Activated naive CD4-positive, alpha-beta T cell treated with anti-CD3 and anti-CD28 coated beads for 36 hours (primary cell): ENCODE measurements around the gene MYRF. TPM values are rescaled to one million over a fixed set of nuclear protein-coding genes. Genes with fewer than 3 reads are reported as not detected.

Experiments
- CTCF ChIA-PET: fragments of 350-600 bp; sonication (Branson Sonifier 250); formaldehyde crosslinking; loops from one replicate; lab custom pipeline; 2021; ENCODE audit warnings: antibody characterized with exemption; lab: Charles Lee
- DNase-seq: peaks from one replicate; pipeline ENCODE4 v3.0.0-alpha.2; 2020
- H3K27ac Mint-ChIP-seq: one replicate; pipeline ENCODE4 v1.8.0; 2021; ENCODE audit warnings: mild to moderate bottlenecking, mixed read lengths
- H3K27me3 Mint-ChIP-seq: one replicate; pipeline ENCODE4 v1.8.0; 2021; ENCODE audit warnings: low read depth, mixed read lengths
- H3K36me3 Mint-ChIP-seq: one replicate; pipeline ENCODE4 v1.8.0; 2021; ENCODE audit warnings: low read depth, mixed read lengths
- H3K4me1 Mint-ChIP-seq: one replicate; pipeline ENCODE4 v1.8.0; 2021; ENCODE audit warnings: low read depth, mixed read lengths
- H3K4me3 Mint-ChIP-seq: one replicate; pipeline ENCODE4 v1.8.0; 2021; ENCODE audit warnings: mild to moderate bottlenecking, moderate library complexity, mixed read lengths
- H3K9me3 Mint-ChIP-seq: one replicate; pipeline ENCODE4 v1.8.0; 2021; ENCODE audit warnings: mixed read lengths
- intact Hi-C: fragments of 100-400 bp; cut with micrococcal nuclease; formaldehyde crosslinking; loops from one replicate; pipeline ENCODE4 v1.15.1; 2023
- total RNA-seq, 2 experiments: library from RNA; stranded (reverse); gene quantifications; one replicate each; pipeline ENCODE4 v1.2.3, GENCODE V29; 2021

The MYRF gene
- total RNA-seq, 2 experiments from 2014 or later, result 0.27 to 0.48 TPM

DNA sequence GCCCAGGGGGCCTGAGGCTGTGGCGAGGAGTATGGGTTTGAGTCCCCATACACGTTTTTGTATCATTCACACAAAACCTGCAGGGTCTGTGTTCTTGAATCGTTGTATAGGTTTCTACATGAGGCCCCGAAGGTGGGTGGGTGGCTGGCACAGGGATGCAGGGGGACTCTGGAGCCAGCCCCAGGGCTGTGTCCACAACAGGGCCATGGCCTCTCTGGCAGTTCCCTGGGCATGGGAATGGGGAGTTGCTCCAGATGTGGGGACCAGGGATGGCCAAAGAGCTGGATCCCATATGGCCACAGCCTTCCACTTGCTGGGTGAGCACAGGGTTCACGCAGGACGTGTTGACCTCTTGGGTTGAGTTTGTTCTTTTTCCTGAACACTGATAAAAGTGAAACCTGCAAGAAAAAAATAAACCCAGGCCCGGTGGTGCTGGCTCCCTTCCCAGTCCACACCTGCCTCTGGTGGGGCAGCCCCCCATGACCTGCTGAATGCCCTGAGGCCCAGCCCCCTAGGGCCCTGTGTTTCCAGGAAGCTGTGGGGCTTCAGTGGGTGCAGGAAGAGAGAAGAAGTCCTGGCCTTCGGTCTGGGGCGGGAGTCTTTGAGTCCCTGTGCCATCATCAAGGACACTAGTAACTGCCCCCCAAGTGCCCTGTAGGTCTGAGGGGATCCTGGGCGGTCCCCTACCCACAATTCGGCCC, 16.1 kb downstream of the MYRF start:
- Mint-ChIP-seq H3K36me3 (no peaks in the 10 kb centered on the region), H3K9me3 (no peaks in the 10 kb centered on the region), H3K27ac (no peak overlapping the region), H3K4me3 (no peak overlapping the region), H3K4me1 (peaks cover 1% of the 10 kb centered on the region), H3K27me3 (no peaks in the 10 kb centered on the region)
- CTCF ChIA-PET, result interaction anchor here (1.1 kb wide), 1 partner anchor 29 kb away, joined by 3 read pairs; no protein-coding TSS in a partner anchor
- intact Hi-C loops, result no loop called here
- no peak for DNase-seq

DNA sequence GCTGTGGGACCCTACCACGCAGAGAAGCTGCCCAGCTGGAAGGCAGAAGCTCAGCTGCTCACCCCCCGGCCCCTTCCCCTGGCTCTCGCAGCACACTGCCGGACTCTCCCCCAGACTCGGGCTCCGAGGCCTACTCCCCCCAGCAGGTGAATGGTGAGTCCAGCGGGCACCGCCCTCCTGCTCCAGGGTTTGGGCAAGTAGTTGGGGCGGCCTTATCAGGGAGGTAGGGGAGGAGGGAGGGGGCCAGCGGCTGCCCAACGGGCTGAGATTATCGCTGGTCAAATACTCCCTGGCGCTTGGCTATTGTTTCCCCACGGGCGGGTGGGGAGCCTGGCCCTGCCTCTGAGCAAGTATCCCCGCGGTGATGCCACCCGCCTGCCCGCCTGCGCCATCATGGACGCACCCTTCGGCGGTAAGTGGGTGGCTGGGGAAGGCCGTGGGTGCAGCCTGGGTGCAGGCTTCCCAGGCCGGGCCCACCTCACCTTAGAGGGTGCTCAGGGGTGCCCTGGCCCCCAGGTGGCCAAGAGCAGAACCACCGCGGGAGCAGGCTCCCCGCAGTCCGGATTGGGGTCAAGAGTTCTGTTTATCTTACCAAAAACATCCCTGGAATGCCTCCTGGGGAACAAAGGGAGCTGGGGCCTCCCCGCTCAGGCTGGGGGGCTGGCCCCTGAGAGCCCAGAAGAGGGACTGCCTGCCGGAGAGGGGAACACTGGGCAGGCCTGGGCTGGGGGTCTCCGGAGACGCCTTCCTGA, 16.9 kb downstream of the MYRF start:
- CTCF ChIA-PET, result interaction anchor here (1.1 kb wide), 1 partner anchor 28 kb away, joined by 3 read pairs; no protein-coding TSS in a partner anchor
- no peaks in the 10 kb centered on the region for H3K27me3 Mint-ChIP-seq
- H3K27ac Mint-ChIP-seq, result no peak overlapping the region
- no peak overlapping the region for H3K4me3 Mint-ChIP-seq
- intact Hi-C loops, result no loop called here
- no peaks in the 10 kb centered on the region for H3K9me3 Mint-ChIP-seq
- no peaks in the 10 kb centered on the region for H3K36me3 Mint-ChIP-seq
- DNase-seq, result no peak
- peaks cover 1% of the 10 kb centered on the region for H3K4me1 Mint-ChIP-seq

DNA sequence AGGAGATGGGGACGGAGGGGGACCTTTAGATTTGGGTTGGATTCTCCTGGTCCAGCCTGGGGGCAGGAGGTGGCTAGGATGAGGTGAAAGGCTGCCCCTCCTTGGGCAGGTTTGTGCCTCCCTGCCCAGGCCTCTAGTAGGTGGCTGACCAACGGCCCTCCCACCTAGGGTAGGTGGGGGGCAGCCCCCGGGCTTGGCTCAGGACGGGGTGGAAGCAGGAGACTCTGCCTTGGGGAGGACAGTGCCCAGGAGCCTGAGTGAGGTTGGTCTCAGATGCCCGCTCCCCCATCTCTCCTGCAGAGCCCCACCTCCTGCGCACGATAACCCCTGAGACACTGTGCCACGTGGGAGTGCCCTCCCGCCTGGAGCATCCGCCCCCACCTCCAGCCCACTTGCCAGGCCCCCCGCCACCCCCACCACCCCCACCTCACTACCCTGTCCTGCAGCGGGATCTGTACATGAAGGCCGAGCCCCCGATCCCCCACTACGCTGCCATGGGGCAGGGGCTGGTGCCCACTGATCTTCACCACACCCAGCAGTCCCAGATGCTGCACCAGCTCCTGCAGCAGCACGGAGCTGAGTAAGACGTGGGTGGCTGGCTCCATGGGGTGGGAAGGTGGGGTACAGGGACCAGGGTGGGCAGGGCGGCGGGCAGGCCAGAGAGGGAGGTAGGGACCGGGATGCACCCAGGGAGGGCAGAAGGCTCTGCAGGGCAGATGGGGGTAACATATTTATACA, 17.7 kb downstream of the MYRF start:
- Mint-ChIP-seq H3K4me1 (peaks cover 1% of the 10 kb centered on the region), H3K27ac (no peak overlapping the region), H3K4me3 (no peak overlapping the region), H3K36me3 (no peaks in the 10 kb centered on the region), H3K9me3 (no peaks in the 10 kb centered on the region), H3K27me3 (no peaks in the 10 kb centered on the region)
- CTCF ChIA-PET, result no interaction called here
- no peak for DNase-seq
- intact Hi-C loops, result no loop called here

DNA sequence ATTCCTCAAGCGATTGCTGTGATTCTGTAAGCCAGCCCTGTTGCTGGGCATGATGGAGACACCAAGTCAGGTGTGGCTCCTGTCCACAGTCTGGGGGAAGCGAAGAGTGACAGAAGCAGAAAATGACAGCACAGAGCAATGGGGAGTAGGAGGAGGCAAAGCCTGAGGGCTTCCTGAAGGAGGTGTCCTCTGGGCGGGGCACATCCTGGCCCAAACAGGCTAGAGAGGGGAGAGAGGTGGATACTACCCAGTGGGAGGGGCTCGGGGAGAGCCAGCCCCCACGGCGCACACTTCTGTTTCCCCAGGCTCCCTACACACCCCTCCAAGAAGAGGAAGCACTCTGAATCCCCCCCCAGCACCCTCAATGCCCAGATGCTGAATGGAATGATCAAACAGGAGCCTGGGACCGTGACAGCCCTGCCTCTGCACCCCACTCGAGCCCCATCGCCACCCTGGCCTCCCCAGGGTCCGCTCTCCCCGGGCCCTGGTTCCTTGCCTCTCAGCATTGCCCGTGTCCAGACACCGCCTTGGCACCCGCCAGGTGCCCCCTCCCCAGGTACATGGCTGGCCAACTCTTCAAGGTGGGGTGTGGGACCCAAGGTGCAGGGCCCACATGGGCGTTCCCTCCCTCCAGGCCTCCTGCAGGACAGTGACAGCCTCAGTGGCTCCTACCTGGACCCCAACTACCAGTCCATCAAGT, 18.9 kb downstream of the MYRF start:
- no peak overlapping the region for H3K27ac Mint-ChIP-seq
- DNase-seq, result no peak
- intact Hi-C loops, result no loop called here
- CTCF ChIA-PET, result no interaction called here
- H3K9me3 Mint-ChIP-seq, result no peaks in the 10 kb centered on the region
- H3K36me3 Mint-ChIP-seq, result no peaks in the 10 kb centered on the region
- H3K27me3 Mint-ChIP-seq, result no peaks in the 10 kb centered on the region
- H3K4me3 Mint-ChIP-seq, result no peak overlapping the region
- H3K4me1 Mint-ChIP-seq, result peaks cover 2% of the 10 kb centered on the region

DNA sequence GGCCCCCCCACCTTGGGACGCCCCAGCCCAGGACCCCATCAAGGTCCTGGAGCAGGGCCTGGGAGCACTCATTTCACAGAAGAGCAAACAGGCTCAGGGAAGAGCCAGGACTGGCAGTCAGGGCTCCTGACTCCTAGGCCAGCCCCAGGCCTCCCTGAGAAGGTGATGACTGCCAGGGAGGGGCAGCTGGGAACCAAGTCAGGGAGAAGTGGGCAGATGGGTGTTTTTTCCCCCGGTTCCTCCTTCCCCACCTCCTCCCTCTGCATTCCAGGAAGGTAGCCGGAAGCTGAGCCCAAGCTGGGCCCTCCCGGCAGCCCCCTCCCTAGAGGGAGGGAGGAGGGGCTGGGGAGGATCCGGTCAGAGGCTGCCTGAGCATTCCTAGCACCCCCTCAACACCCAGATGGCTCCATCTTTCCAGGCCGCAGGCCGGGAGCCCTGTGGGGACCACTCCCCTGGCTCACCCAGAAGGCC, 19.6 kb downstream of the MYRF start:
- intact Hi-C loops, result no loop called here
- CTCF ChIA-PET, result no interaction called here
- no peak overlapping the region for H3K27ac Mint-ChIP-seq
- peaks cover 7% of the 10 kb centered on the region for H3K4me1 Mint-ChIP-seq
- H3K9me3 Mint-ChIP-seq, result no peaks in the 10 kb centered on the region
- H3K36me3 Mint-ChIP-seq, result no peaks in the 10 kb centered on the region
- H3K27me3 Mint-ChIP-seq, result no peaks in the 10 kb centered on the region
- no peak for DNase-seq
- H3K4me3 Mint-ChIP-seq, result no peak overlapping the region

DNA sequence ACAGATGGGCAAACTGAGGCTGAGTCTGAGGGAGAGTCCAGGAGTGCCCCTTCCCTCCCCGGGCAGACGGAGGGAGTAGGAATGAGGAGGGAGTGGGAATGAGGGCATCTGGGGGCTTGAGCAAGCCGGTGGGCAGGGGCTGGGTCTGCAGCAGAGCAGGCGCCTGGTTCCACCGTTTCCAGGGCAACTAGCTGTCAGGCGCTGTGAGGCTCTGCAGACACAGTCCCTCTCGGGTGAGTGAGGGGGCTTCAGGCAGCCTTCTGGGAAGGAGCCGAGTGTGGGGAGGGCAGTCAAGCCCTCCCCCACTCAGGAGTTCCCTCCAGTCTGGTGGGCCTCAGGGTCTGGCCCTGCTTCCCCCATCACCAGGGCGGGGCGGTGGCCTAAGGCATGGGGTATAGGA, 20.9 kb downstream of the MYRF start:
- no peak overlapping the region for H3K27ac Mint-ChIP-seq
- intact Hi-C loops, result no loop called here
- CTCF ChIA-PET, result no interaction called here
- H3K9me3 Mint-ChIP-seq, result no peaks in the 10 kb centered on the region
- H3K27me3 Mint-ChIP-seq, result peaks cover 3% of the 10 kb centered on the region
- no peak for DNase-seq
- no peaks in the 10 kb centered on the region for H3K36me3 Mint-ChIP-seq
- H3K4me3 Mint-ChIP-seq, result no peak overlapping the region
- peaks cover 14% of the 10 kb centered on the region for H3K4me1 Mint-ChIP-seq

DNA sequence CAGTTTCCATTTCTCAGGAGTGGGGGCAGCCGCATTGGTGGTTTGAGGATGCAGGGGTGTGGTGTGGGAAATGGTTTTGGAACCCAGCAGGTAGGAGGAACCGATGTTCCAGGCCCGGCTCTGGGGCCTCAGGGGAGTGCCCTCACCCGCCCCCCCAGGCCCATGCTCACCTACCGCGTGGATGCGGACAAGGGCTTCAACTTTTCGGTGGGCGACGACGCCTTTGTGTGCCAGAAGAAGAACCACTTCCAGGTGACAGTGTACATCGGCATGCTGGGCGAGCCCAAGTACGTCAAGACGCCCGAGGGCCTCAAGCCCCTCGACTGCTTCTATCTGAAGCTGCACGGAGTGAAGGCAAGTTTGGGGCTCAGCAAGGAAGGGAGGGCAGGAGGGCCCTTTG, 21.4 kb downstream of the MYRF start:
- Mint-ChIP-seq H3K27ac (no peak overlapping the region), H3K4me3 (no peak overlapping the region), H3K4me1 (peaks cover 14% of the 10 kb centered on the region), H3K36me3 (no peaks in the 10 kb centered on the region), H3K27me3 (peaks cover 3% of the 10 kb centered on the region), H3K9me3 (no peaks in the 10 kb centered on the region)
- no peak for DNase-seq
- CTCF ChIA-PET, result no interaction called here
- intact Hi-C loops, result no loop called here

DNA sequence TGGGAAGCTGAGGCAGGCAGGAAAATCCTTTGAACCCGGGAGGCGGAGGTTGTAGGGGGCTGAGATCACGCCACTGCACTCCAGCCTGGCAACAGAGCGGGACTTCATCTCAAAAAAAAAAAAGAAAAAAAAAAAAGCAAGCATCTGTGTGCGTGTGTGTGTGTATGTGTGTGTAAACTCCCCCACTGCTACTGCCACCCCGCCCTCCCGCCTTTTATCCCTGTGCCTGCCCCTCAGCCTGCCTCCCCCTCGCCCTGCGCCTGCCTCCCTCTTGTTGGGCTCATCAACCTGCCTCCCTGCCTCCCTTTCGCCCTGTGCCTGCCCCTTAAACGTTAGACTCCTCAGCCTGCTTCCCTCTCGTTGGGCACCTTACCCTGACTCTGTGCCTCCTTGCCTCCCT, 22.0 kb downstream of the MYRF start:
- CTCF ChIA-PET, result no interaction called here
- H3K4me3 Mint-ChIP-seq, result no peak overlapping the region
- H3K4me1 Mint-ChIP-seq, result peaks cover 14% of the 10 kb centered on the region
- DNase-seq, result no peak
- no peaks in the 10 kb centered on the region for H3K9me3 Mint-ChIP-seq
- intact Hi-C loops, result no loop called here
- H3K27me3 Mint-ChIP-seq, result peaks cover 3% of the 10 kb centered on the region
- no peaks in the 10 kb centered on the region for H3K36me3 Mint-ChIP-seq
- H3K27ac Mint-ChIP-seq, result no peak overlapping the region

DNA sequence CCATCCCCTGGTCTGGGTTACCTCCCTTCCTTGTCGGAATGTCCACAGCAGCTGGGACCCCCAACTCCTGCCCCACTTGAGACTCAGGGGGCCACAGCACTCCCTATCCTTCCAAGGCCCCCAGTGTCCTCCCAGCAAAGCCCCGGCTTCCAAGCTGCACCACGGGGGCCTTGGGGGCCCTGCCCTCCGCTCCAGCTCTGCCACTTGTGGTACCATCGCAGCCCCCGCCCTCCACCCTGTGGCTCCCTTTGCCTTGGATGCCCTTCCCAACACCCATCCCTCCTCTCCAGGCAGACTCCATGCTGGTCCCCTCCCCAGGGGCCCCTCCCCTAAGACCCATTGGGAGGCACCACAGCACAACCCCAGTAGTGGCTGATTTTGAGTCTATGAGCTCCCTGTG, 22.7 kb downstream of the MYRF start:
- H3K27me3 Mint-ChIP-seq, result peaks cover 3% of the 10 kb centered on the region
- no peaks in the 10 kb centered on the region for H3K9me3 Mint-ChIP-seq
- H3K36me3 Mint-ChIP-seq, result no peaks in the 10 kb centered on the region
- peaks cover 14% of the 10 kb centered on the region for H3K4me1 Mint-ChIP-seq
- intact Hi-C loops, result no loop called here
- CTCF ChIA-PET, result interaction anchor here (0.7 to 1.5 kb wide), 3 partner anchors 12 to 28 kb away, joined by 3 to 7 read pairs (median 4); no protein-coding TSS in a partner anchor
- DNase-seq, result no peak
- no peak overlapping the region for H3K27ac Mint-ChIP-seq
- H3K4me3 Mint-ChIP-seq, result no peak overlapping the region

DNA sequence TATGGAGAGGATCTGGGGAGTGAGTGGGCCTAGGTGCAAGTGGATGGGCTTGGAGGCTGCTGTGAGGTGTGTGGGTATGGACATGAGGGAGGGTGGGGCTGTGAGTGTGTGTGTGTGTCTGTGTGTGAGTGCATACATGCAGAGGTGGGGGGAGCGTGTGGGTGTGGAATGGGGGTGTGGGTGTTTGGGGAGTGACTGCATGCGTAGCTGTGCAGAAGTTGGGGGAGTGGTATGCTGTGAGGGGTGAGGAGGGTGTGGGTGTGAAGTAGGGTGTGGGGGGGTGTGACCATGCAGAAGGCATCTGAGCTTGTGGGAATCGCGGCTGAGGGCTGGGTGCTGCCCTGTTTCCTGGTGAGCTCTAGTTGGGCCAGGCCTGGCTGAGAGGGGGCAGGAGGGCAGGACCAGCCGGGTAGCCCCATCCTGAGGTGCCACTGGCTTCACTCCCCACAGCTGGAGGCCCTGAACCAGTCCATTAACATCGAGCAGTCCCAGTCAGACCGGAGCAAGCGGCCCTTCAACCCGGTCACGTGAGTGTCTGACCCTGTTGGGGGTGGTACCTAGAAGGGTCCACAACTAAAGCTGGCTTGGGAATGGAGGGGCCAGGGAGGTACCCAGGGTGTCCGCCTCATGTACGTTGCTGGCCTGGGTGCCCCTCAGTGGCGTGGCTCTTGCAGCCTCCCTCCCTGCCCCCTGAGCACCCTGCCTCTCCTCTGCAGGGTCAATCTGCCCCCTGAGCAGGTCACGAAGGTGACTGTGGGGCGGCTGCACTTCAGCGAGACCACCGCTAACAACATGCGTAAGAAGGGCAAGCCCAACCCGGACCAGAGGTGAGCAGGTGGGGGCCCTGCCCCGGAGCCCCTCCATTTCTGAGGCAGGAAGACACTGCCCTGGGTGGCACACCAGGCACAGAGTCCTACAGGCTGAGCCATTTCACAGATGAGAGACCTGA, 23.4 kb downstream of the MYRF start:
- no peak overlapping the region for H3K27ac Mint-ChIP-seq
- DNase-seq, result no peak

DNA sequence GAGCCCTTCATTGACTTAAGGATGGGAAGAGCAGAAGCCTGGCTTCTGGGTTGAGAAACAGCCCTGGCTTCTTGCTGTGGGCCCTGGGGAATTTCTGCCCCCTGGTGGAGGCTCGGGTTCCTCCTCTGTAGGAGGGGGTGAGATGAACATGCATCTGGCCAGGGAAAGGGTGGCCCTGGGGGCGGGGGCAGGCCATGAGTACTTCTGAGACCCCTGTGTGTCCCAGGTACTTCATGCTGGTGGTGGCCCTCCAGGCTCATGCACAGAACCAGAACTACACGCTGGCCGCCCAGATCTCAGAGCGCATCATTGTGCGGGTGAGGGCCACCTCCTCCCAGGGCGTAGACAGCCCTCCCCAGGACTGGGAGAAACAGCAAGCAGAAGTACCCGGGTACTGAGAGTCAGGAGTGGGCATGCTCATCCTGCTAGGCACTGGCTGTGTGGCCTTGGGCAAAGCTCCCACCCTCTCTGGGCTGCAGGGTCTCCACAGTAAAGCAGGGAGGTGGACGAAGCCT, 24.2 kb downstream of the MYRF start:
- peak; percentile 78 for DNase-seq
- intact Hi-C loops, result loop anchor here (1.0 kb wide), 2 partner anchors 25 to 29 kb away; no protein-coding TSS in a partner anchor
- H3K4me3 Mint-ChIP-seq, result no peak overlapping the region
- peaks cover 3% of the 10 kb centered on the region for H3K27me3 Mint-ChIP-seq
- CTCF ChIA-PET, result interaction anchor here (1.0 kb wide), 1 partner anchor 43 kb away, joined by 5 read pairs; no protein-coding TSS in a partner anchor
- no peaks in the 10 kb centered on the region for H3K36me3 Mint-ChIP-seq
- no peaks in the 10 kb centered on the region for H3K9me3 Mint-ChIP-seq
- H3K27ac Mint-ChIP-seq, result no peak overlapping the region
- H3K4me1 Mint-ChIP-seq, result peaks cover 14% of the 10 kb centered on the region

More for the DNA sequence above, 23.4 kb downstream of the MYRF start:
- Mint-ChIP-seq H3K36me3 (no peaks in the 10 kb centered on the region), H3K9me3 (no peaks in the 10 kb centered on the region), H3K27me3 (peaks cover 3% of the 10 kb centered on the region), H3K4me3 (no peak overlapping the region), H3K4me1 (peaks cover 14% of the 10 kb centered on the region)
- CTCF ChIA-PET, result interaction anchor here (0.5 to 1.5 kb wide), 4 partner anchors 12 to 66 kb away, joined by 3 to 7 read pairs (median 4); no protein-coding TSS in a partner anchor
- intact Hi-C loops, result loop anchor here (1.0 kb wide), 2 partner anchors 25 to 29 kb away; no protein-coding TSS in a partner anchor
